NCI-H2196 (cell line): ENCODE results near the gene MRPL55.

ENCODE experiments used
- DNase-seq: peaks from one replicate; lab custom pipeline; 2025; ENCODE audit not compliant: unreplicated experiment; lab: John Stamatoyannopoulos, UW

MRPL55 gene

GRCh38 chr1:228060458-228061190 lies 48.5 kb downstream of the MRPL55 start:
- DNase-seq = no peak

DNA sequence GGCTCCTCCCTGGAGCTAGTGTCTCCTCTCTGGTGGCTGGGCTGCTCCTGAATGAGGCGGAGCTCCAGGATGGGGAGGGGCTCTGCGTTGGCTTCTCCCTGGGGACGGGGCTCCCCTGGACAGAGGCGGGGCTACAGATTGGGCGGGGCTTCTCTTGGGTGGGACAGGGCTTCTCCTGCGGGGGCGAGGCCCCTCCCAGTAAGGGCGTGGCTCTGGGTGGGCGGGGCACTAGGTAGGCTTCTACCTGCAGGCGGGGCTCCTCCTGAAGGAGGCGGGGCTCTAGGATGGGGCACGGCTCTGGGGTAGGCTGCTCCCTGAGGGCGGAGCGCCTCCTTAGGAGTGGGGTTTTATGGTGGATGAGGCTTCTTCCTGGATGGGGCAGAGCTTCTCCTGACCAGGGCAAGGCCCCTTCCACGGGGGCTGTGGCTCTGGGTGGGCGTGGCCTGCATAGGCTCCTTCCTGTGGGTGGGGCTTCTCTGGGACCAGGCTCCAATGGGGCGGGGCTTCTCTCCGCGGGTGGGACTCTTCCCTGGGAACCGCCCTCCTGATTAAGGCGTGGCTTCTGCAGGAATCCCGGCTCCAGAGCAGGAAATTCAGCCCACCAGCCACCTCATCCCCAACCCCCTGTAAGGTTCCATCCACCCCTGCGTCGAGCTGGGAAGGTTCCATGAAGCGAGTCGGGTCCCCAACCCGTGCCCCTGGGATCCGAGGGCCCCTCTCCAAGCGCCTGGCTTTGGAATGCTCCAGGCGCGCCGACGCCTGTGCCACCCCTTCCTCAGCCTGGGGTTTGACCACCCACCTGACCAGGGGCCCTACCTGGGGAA lies 49.3 kb downstream of the MRPL55 start:
- no peak for DNase-seq

DNA sequence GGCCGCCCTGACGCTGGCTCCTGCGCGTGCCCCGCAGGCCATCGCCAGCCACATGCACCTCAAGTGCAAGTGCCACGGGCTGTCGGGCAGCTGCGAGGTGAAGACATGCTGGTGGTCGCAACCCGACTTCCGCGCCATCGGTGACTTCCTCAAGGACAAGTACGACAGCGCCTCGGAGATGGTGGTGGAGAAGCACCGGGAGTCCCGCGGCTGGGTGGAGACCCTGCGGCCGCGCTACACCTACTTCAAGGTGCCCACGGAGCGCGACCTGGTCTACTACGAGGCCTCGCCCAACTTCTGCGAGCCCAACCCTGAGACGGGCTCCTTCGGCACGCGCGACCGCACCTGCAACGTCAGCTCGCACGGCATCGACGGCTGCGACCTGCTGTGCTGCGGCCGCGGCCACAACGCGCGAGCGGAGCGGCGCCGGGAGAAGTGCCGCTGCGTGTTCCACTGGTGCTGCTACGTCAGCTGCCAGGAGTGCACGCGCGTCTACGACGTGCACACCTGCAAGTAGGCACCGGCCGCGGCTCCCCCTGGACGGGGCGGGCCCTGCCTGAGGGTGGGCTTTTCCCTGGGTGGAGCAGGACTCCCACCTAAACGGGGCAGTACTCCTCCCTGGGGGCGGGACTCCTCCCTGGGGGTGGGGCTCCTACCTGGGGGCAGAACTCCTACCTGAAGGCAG lies 50.0 kb downstream of the MRPL55 start:
- DNase-seq = no peak

DNA sequence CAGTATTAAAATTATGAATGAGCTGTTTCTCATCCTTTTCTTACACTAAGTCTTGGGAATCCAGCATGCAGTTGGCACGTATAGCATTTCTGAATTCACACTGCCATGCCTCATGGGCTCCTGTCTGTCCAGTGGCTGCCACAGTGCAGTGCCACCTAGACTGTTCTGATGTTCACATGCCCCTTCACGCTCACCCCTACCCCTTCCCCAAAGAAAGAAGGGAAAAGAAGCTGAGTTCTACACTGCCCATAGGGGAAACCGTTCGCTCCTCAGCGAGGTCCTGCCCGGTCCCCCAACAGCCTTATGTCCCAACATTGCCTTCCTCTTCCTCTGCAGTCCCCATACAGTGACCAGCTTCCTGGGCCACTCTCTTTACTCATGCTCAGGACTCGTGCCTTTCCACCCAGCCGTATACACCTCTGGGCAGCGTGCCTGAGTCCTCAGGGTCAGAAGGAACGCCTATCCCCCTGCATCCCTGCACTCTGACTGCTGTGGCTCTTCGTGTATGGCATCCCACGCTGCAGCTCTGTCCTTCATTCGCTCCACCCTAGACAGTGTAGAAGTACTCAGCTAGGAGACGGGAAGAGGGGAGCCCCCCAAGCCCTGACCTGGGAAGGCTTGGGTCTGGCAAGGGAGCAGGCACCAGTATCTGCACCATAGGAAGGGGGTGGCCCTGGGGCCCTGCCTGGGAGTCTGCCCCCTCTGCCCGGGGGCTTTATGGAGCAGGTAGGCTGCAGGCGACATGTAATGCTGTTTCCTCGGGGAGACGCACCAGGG lies 50.7 kb downstream of the MRPL55 start:
- DNase-seq = no peak
